OCI-LY1 (cell line): Measurements from ENCODE around the gene ZNF502.
A peak's percentile ranks its signal among the peaks of the same experiment; 100 is the strongest.

ENCODE experiments used
- H2AFZ ChIP-seq: fragments of 200-600 bp; sonication (generic), shearing (Covaris generic); 2 replicates; pipeline ENCODE4 v1.6.0; 2014; ENCODE audit warnings: antibody characterized with exemption, mild to moderate bottlenecking, low read length
- H3F3A ChIP-seq: fragments of 200-600 bp; sonication (generic), shearing (Covaris generic); 2 replicates; pipeline ENCODE4 v1.6.0; 2014; ENCODE audit warnings: mild to moderate bottlenecking, antibody characterized with exemption, low read length, moderate library complexity; ENCODE audit not compliant: insufficient read depth
- H3K27ac ChIP-seq: fragments of 200-600 bp; sonication (generic); 2 replicates; pipeline ENCODE4 v1.5.1; 2014; ENCODE audit warnings: low read length, mixed run types, mild to moderate bottlenecking, low read depth; ENCODE audit not compliant: poor library complexity, severe bottlenecking
- H3K27me3 ChIP-seq: fragments of 200-600 bp; sonication (generic); 2 replicates; pipeline ENCODE4 v1.6.0; 2014; ENCODE audit warnings: antibody characterized with exemption, mild to moderate bottlenecking, low read length, moderate library complexity; ENCODE audit not compliant: insufficient read depth
- H3K36me3 ChIP-seq: fragments of 200-600 bp; sonication (generic); 2 replicates; pipeline ENCODE4 v1.6.1; 2014; ENCODE audit warnings: mild to moderate bottlenecking, antibody characterized with exemption, low read length, moderate library complexity, mixed read lengths; ENCODE audit not compliant: insufficient read depth
- H3K4me1 ChIP-seq: fragments of 200-600 bp; sonication (generic); 2 replicates; pipeline ENCODE4 v1.5.1; 2014; ENCODE audit warnings: mild to moderate bottlenecking, low read length, moderate library complexity; ENCODE audit not compliant: insufficient read depth, severe bottlenecking
- H3K4me2 ChIP-seq: fragments of 200-600 bp; sonication (generic), shearing (Covaris generic); 2 replicates; pipeline ENCODE4 v1.6.1; 2014; ENCODE audit warnings: low read length
- H3K4me3 ChIP-seq: fragments of 200-600 bp; sonication (generic); 2 replicates; pipeline ENCODE4 v1.5.1; 2014; ENCODE audit warnings: low read length, low read depth, mild to moderate bottlenecking, mixed read lengths; ENCODE audit not compliant: poor library complexity, severe bottlenecking
- H3K79me2 ChIP-seq: fragments of 200-600 bp; shearing (Covaris generic); 2 replicates; pipeline ENCODE4 v1.6.1; 2016; ENCODE audit warnings: mixed run types, low read length, mixed read lengths; ENCODE audit not compliant: insufficient read depth
- H3K9ac ChIP-seq: fragments of 200-600 bp; sonication (generic), shearing (Covaris generic); 2 replicates; pipeline ENCODE4 v1.6.1; 2014; ENCODE audit warnings: mild to moderate bottlenecking, low read length, mixed read lengths
- H3K9me2 ChIP-seq: fragments of 200-600 bp; sonication (generic), shearing (Covaris generic); 2 replicates; pipeline ENCODE4 v1.6.1; 2014; ENCODE audit warnings: low read depth, mild to moderate bottlenecking, low read length, mixed read lengths
- H3K9me3 ChIP-seq: fragments of 200-600 bp; shearing (Covaris generic); 2 replicates; pipeline ENCODE4 v1.6.1; 2014; ENCODE audit warnings: low read length, mixed read lengths
- H4K20me1 ChIP-seq: fragments of 200-600 bp; sonication (generic), shearing (Covaris generic); 2 replicates; pipeline ENCODE4 v1.6.0; 2016; ENCODE audit warnings: mild to moderate bottlenecking, low read length; ENCODE audit not compliant: insufficient read depth
- CTCF ChIP-seq: fragments of 200-600 bp; sonication (generic), shearing (Covaris generic); IDR thresholded peaks from 2 replicates; pipeline ENCODE4 v1.5.1; 2017; ENCODE audit warnings: mild to moderate bottlenecking, antibody characterized with exemption, low read length, moderate library complexity, mixed read lengths
- EZH2 ChIP-seq: fragments of 200-600 bp; sonication (generic), shearing (Covaris generic); IDR thresholded peaks from 2 replicates; pipeline ENCODE4 v1.8.0; 2017; ENCODE audit warnings: borderline replicate concordance, mixed run types, mild to moderate bottlenecking, antibody characterized with exemption, low read length, moderate library complexity, mixed read lengths

ZNF502 gene

GRCh38 chr3:44680921-44681455 is 31.5 kb upstream of the ZNF502 start:
- H3K79me2 ChIP-seq, result no peaks in the 10 kb centered on the region
- H3K4me2 ChIP-seq, result no peak overlapping the region
- no peak overlapping the region for H3K27ac ChIP-seq
- no peaks in the 10 kb centered on the region for H3K9me2 ChIP-seq
- no peaks in the 10 kb centered on the region for H3F3A ChIP-seq
- H3K4me1 ChIP-seq, result no peaks in the 10 kb centered on the region
- H3K36me3 ChIP-seq, result peaks cover 3% of the 10 kb centered on the region; the same call in 1 of the 2 replicates
- H3K9me3 ChIP-seq, result 0 out of 2 replicates have a peak, but pooled peaks cover 2% of the 10 kb centered on the region
- no peaks in the 10 kb centered on the region for H4K20me1 ChIP-seq
- H3K9ac ChIP-seq, result no peak overlapping the region
- H2AFZ ChIP-seq, result no peak overlapping the region
- H3K27me3 ChIP-seq, result no peaks in the 10 kb centered on the region
- TF ChIP-seq EZH2, result no peak
- no peak for TF ChIP-seq CTCF
- no peak overlapping the region for H3K4me3 ChIP-seq

- no peaks in the 10 kb centered on the region for H4K20me1 ChIP-seq
- no peak overlapping the region for H3K4me2 ChIP-seq
- H2AFZ ChIP-seq, result no peak overlapping the region
- H3K27ac ChIP-seq, result no peak overlapping the region
- H3K4me3 ChIP-seq, result no peak overlapping the region
- H3K4me1 ChIP-seq, result no peaks in the 10 kb centered on the region
- TF ChIP-seq CTCF (no peak), EZH2 (no peak)
- H3K9me3 ChIP-seq, result 0 out of 2 replicates have a peak, but pooled peaks cover 6% of the 10 kb centered on the region
- peaks cover 3% of the 10 kb centered on the region; the same call in 1 of the 2 replicates for H3K36me3 ChIP-seq
- no peaks in the 10 kb centered on the region for H3K9me2 ChIP-seq
- H3K9ac ChIP-seq, result no peak overlapping the region
- no peaks in the 10 kb centered on the region for H3K27me3 ChIP-seq
- H3F3A ChIP-seq, result no peaks in the 10 kb centered on the region
- no peaks in the 10 kb centered on the region for H3K79me2 ChIP-seq
These were observed 30.1 kb upstream of the ZNF502 start for GRCh38 chr3:44682182-44682896.

DNA sequence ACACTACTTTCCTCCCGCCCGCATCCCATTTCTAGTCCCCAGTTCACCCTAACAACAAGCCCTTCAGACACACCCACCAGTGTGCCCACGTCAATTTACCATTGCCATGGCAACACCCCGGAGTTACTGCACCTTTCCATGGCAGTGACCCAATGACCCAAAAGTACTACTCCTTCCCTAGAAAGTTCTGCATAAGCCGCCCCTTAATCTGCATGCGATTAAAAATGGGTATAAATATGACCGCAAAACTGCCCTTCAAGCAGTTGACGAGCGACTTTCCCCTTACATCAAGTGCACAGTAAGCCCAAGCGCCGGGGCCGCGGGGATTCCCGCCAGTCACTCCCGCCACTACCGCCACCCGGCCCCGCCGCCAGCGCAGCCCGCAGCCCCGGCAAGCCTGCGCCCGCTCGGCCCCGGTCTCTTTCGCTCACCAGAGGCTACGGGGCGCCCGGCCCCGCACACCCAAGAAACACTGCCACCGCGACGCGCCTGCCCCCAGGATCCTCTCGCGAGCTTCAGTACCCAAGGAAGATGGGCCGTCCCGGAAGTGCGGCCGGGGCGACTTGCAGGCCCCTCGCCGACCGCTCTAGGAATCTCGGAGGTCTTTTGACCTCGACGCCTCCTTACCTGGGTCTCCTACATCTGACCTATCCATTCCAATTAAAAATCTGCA is 27.2 kb upstream of the ZNF502 start:
- TF ChIP-seq EZH2 (no peak), CTCF (no peak)
- H3K27ac ChIP-seq, result no peak overlapping the region
- H3K9me3 ChIP-seq, result 0 out of 2 replicates have a peak, but pooled peaks cover 6% of the 10 kb centered on the region
- H3K4me1 ChIP-seq, result no peaks in the 10 kb centered on the region
- no peaks in the 10 kb centered on the region for H3K9me2 ChIP-seq
- H3K9ac ChIP-seq, result peak overlapping the region; percentile 48; the same call in 1 of the 2 replicates
- H3K27me3 ChIP-seq, result no peaks in the 10 kb centered on the region
- H3K79me2 ChIP-seq, result no peaks in the 10 kb centered on the region
- H3F3A ChIP-seq, result no peaks in the 10 kb centered on the region
- peak overlapping the region; percentile 48 for H3K4me2 ChIP-seq
- H3K36me3 ChIP-seq, result peaks cover 3% of the 10 kb centered on the region; the same call in 1 of the 2 replicates
- H2AFZ ChIP-seq, result peak overlapping the region; percentile 90; the same call in 1 of the 2 replicates
- H3K4me3 ChIP-seq, result peak overlapping the region; percentile 62
- H4K20me1 ChIP-seq, result no peaks in the 10 kb centered on the region
